ENCODE data around the gene TTC4.

DNA sequence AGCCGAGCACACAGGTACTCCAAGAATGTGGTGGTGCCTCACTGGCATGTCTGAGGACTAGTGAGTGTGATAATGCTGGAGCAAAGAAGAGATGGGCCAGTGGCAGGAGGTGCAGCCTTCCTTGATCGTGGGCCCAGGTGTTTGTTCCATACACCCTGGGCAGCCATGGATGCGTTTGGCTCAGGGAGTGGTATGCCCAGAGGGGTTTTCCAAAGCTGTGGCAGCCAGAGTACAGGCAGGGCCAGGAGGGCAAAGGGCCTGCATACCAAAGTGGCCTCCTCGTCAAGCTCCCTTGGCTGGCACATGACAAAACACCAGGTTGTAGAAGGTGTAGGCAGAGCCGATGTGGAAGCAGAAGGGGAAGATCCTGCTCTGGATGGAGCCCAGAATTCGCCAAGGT lies 29.6 kb downstream of the TTC4 start:
- TF ChIP-seq, protein P1, sequence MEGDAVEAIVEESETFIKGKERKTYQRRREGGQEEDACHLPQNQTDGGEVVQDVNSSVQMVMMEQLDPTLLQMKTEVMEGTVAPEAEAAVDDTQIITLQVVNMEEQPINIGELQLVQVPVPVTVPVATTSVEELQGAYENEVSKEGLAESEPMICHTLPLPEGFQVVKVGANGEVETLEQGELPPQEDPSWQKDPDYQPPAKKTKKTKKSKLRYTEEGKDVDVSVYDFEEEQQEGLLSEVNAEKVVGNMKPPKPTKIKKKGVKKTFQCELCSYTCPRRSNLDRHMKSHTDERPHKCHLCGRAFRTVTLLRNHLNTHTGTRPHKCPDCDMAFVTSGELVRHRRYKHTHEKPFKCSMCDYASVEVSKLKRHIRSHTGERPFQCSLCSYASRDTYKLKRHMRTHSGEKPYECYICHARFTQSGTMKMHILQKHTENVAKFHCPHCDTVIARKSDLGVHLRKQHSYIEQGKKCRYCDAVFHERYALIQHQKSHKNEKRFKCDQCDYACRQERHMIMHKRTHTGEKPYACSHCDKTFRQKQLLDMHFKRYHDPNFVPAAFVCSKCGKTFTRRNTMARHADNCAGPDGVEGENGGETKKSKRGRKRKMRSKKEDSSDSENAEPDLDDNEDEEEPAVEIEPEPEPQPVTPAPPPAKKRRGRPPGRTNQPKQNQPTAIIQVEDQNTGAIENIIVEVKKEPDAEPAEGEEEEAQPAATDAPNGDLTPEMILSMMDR (IDR thresholded peaks at IDR 0.05; ENCODE audit: poor library complexity): no peak
- no peak for TF ChIP-seq EZH2phosphoT487 (IDR thresholded peaks at IDR 0.05; ENCODE audit: low read depth, severe bottlenecking, unreplicated experiment)
- TF ChIP-seq EZH2 (IDR thresholded peaks at IDR 0.05; ENCODE audit: borderline replicate concordance): no peak

All from hepatocyte (in vitro differentiated cells).